Stimulated activated CD4-positive, alpha-beta T cell treated with anti-CD3 and anti-CD28 coated beads, Interleukin-4, amount 100 ng/mL, for 48 hours (primary cell): Measurements from ENCODE around the gene SIN3B.
"Not testable (repeated sequence)": the region's sequence is repeated elsewhere in the genome, so short reads cannot be mapped to it uniquely, and the experiment has no call there.

Experiments
- DNase-seq, 2 donors: peaks; one replicate each; pipeline ENCODE4 v3.0.0-alpha.2; 2020; ENCODE audit warnings: low read depth in 2 of 2

Gene SIN3B, protein sequence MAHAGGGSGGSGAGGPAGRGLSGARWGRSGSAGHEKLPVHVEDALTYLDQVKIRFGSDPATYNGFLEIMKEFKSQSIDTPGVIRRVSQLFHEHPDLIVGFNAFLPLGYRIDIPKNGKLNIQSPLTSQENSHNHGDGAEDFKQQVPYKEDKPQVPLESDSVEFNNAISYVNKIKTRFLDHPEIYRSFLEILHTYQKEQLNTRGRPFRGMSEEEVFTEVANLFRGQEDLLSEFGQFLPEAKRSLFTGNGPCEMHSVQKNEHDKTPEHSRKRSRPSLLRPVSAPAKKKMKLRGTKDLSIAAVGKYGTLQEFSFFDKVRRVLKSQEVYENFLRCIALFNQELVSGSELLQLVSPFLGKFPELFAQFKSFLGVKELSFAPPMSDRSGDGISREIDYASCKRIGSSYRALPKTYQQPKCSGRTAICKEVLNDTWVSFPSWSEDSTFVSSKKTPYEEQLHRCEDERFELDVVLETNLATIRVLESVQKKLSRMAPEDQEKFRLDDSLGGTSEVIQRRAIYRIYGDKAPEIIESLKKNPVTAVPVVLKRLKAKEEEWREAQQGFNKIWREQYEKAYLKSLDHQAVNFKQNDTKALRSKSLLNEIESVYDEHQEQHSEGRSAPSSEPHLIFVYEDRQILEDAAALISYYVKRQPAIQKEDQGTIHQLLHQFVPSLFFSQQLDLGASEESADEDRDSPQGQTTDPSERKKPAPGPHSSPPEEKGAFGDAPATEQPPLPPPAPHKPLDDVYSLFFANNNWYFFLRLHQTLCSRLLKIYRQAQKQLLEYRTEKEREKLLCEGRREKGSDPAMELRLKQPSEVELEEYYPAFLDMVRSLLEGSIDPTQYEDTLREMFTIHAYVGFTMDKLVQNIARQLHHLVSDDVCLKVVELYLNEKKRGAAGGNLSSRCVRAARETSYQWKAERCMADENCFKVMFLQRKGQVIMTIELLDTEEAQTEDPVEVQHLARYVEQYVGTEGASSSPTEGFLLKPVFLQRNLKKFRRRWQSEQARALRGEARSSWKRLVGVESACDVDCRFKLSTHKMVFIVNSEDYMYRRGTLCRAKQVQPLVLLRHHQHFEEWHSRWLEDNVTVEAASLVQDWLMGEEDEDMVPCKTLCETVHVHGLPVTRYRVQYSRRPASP

DNA sequence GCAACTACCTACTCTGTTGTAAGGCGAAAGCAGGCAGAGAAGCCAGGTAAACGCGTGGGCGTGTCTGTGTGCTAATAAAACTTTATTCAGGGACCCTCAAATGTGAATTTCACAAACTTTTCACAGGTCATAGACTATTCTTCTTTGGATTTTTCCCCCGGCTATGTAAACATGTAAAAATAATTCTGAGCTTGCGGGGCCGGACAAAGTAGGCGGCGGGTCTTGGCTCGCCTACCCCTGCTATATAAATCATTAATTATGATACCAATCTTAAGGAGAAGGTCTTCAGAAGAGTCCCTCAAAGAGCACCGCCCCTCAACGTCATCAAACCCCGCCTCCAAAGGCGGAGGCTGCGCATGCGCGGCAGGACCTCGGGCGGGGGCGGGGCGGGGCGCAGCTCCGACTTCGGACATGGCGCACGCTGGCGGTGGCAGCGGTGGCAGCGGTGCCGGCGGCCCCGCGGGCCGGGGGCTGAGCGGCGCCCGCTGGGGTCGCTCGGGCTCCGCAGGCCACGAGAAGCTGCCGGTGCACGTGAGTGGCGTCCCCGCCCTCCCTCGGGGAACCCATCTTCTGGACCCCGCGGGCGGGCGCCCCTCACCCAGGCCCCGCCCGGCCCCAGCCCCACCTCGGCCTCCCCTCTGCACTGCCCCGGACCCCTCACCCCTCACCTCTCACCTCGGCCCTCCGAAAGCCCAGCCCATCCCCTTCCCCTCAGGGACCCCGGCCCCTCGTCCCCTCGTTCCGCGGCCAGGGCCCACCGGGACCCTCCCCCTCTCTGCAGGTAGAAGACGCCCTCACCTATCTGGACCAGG, at the start of gene SIN3B:
Gene SIN3B (plus strand): TSS at position 389 of the 812 bp plus-strand sequence. CDS start 23 bp downstream, at position 412.
- DNase-seq: peak; percentile 77 to 83

DNA sequence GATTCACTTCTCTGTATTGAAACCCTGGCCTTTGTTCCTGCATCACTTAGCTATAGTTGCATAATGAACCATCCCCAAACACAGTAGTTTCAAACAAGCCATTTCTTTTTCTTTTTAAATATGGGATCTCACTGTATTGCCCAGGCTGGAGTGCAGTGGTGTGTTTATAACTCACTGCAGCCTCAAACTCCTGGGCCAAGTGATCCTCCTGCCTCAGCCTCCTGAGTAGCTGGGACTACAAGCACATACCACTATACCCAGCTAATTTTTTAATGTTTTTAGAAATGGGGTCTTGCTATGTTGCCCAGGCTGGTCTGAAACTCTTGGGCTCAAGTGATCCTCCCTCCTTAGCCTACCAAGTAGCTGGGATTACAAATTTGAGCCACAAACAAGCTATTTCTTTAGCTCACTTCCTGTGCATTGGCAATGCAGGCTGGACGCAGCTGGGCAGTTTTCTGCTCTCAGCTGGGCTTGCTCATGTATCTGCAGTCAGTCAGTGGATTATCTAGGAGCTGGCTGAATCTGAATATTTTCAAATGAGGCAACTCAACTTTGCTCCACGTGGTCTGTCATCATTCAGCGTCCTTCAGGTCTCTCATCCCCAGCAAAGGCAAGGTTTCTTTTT, 49.5 kb upstream of the SIN3B start:
- no peak for DNase-seq

DNA sequence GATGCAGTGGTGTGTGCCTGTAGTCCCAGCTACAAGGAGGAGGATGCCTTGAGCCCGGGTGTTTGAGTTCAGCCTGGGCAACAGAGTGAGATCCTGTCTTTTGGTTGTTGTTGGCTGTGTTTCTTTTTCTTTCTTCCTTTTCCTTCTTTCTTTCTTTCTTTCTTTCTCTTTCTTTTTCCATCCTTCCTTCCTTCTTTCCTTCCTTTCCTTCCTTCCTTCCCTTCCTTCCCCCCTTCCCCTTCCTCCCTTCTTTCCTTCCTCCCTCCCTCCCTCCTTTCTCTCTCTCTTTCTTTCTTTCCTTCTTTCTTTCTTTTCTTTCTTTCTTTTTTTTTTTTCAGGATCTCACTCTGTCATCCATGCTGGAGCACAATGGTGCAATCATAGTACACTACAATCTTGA, 46.5 kb upstream of the SIN3B start:
- no peak for DNase-seq

DNA sequence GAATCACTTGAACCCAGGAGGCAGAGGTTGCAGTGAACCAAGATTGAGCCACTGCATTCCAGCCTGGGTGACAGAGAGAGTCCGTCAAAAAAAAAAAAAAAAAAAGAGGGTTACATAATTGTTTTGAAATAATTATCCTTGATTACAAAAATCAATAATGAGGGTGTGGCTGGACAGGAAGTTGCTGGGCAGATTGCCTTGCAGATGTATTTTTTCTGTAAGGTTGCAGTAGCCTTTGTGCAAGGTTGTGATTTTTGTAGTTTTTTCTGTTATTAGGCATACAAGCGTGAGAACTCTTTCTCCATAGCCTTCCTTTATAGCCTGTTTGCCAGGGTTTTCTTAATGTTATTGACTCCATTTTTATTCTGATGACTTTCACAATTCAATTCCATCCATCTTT, 40.7 kb upstream of the SIN3B start:
- no peak for DNase-seq

DNA sequence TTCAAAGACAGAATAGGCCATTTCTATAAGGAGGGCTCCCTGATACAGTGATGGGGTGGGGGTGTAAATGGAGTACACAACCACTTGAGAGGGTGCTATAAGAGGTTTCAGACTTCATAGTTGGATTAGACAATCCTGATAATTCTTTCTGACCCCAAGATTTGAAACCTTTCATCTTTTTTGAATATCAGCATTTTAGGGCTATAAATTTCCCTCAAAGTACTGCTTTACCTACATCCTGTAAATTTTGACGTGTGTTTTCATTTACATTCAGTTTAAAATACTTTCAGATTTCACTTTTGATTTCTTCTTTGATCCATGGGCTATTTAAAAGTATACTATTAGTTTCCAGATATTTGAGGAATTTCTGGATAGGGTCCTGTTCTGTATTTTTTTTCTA, 40.0 kb upstream of the SIN3B start:
- DNase-seq: no peak

DNA sequence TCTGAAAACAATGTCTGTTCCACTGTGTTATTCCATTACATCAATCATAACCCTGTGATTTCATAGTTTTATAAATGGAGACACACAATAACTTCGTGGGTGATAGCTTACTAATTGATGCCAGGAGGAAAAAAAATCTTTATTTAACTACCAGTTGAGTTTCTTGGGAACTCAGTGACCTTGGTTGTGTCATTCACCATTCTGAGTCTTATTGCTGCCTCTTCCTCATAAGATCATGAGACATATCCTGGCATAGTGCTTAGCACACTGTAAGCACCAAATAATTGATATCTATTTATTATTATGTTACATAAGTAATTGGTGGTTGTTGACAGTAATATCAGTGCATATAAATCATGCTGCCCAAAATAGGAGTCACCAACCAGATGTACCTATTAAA, 39.1 kb upstream of the SIN3B start:
- DNase-seq: no peak

DNA sequence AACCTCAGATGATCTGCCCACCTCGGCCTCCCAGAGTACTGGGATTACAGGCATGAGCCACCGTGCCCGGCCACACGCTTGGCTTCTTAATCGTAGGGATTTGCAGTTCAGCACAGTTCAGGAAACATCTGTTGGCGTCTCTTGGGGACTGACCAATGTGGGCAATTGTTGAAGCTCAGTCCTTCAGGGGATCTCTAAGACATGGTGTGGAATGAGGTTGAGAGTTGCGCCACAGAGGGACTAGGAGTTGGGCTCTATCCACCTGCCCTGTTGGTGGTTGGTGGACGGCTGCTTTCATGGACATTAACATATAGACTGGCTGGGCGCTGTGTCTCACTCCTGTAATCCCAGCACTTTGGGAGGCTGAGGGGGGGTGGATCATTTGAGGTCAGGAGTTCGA, 37.3 kb upstream of the SIN3B start:
- DNase-seq: no peak

DNA sequence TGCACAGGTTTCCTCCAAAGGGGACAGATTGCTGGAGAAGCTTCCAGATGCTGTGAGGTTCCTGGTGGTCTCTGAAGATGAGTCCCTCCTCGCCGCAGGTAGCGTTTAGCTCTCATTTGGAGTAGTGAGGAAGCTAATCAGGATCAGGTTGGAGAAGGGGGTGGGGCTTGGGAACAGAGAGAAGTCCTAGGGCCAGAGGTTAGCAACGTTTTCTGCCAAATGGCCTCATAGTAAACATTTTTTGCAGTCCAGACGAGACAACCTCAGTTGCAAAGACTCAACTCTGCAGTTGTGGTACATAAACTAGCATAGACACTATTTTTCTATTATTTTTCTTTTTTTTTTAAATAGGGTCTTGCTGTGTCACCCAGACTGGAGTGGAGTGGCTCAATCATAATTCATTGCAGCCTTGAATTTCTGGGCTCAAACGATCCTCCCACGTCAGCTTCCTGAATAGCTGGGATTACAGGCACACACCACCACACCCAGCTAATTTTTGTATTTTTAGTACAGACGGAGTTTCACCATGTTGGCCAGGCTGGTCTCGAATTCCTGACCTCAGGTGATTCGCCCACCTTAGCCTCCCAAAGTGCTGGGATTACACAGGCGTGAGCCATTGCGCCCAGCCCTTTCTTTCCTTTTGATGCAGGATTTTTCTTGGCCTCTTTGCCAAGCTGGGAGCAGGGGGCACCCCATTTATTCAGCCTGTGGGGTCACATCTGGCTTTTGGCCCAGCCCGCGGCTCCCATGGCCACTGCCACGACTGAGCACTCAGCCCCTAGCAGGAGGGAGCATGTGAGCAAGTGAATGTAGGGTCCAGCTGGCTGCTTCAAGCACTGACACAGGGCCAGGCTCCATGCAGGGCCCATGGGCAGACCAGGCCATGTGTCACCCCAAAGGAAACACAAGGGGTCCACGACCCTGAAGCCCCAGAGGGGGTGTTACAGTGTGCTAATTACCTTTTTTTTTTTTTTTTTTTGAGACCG, 34.4 kb upstream of the SIN3B start:
- no peak for DNase-seq

DNA sequence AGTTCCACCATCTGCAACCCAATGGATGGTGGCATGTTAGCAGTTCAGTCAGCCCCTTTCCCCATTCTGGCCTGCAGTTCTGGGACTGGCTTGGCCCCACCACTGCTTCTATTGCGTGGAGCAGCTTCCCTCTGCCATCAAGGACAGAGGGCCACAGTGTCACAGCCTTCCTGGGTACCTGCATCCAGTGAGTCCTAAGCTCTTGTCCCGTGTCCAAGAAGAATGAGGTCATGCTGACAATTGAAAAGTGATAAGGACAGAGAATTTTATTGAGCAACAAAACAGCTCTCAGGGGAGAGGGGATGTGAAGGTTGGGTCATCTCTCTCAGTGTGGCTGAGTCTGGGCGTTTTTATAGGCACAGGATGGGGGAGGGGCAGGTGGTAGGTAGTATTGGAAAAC, 33.5 kb upstream of the SIN3B start:
- no peak for DNase-seq

DNA sequence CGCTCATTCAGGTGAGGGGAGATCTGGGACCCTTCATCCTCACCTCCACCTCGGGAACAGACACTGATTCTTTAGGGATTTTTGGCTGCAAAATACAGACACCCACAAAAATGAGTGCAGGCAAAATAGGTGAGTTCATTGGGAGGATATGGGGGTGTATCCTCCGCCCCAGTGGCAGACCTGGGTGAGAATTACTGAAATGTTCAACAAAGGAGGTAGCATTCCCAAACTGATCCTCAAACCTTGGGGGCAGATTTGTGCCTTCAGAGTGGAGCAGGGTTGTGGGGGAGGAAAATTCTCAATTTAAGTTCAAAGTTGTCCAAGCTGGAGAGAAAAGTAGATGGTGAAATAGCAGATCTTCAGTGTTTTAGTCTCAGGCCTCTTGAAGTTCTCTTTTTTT, 31.3 kb upstream of the SIN3B start:
- DNase-seq: no peak

DNA sequence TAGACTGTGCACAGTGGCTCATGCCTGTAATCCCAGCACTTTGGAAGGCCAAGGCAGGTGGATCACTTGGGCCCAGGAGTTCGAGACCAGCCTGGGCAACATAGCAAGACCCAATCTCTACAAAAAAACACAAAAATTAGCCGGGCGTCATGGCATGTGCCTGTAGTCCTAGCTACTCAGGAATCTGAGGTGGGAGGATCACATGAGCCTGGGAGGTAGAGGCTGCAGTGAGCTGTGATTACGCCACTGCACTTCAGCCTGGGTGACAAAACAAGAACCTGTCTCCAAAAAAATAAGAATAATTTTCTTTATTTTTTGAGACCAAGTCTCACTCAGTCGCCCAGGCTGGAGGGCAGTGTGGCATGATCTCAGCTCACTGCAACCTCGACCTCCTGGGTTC, 30.9 kb upstream of the SIN3B start:
- DNase-seq: not testable (repeated sequence)

DNA sequence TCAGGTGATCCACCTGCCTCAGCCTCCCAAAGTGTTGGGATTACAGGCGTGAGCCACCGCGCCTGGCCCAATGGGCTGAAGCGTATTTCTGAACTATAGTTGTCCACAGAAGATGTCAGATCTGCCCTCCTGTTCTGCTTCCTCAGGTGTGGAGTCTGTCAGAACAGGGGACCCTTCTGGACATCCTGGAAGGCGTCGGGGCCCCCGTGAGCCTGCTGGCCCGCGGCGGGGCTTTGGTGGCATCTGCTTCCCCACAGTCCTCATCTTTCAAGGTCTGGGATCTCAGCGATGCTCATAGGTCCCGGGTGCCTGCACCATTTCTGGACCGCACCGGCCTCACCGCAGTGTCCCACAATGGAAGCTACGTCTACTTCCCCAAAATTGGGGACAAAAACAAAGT, 29.5 kb upstream of the SIN3B start:
- no peak for DNase-seq

DNA sequence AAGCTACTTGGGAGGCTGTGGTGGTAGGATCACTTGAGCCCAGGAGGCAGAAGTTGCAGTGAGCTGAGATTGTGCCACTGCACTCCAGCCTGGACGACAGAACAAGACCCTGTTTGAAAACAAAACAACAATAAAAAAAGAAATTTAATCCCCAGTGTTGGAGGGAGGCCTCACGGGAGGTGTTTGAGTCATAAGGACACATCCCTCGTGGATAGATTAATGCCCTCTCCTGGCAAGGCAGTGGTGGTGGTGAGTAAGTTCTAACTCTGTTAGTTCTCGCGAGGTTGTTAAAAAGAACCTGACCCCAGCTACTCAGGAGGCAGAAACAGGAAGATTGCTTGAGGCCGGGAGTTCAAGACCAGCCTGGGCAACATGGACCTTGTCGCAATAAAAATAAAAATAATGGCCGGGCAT, 27.6 kb upstream of the SIN3B start:
- DNase-seq: no peak

DNA sequence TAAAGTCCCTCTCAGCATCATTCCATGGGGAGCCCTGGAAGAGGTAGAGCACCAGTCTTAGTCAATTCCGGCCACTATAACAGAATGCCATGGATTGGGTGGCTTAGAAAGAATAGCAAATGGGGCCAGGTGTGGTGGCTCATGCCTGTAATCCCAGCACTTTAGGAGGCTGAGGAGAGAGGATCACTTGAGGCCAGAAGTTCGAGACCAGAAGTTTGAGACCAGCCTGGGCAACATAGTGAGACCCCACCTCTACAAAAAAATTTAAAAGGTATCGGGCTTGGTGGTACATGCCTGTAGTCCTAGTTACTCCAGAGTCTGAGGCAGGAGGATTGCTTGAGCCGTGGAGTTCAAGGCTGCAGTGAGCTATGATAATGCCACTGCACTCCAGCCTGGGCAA, 25.0 kb upstream of the SIN3B start:
- no peak for DNase-seq

DNA sequence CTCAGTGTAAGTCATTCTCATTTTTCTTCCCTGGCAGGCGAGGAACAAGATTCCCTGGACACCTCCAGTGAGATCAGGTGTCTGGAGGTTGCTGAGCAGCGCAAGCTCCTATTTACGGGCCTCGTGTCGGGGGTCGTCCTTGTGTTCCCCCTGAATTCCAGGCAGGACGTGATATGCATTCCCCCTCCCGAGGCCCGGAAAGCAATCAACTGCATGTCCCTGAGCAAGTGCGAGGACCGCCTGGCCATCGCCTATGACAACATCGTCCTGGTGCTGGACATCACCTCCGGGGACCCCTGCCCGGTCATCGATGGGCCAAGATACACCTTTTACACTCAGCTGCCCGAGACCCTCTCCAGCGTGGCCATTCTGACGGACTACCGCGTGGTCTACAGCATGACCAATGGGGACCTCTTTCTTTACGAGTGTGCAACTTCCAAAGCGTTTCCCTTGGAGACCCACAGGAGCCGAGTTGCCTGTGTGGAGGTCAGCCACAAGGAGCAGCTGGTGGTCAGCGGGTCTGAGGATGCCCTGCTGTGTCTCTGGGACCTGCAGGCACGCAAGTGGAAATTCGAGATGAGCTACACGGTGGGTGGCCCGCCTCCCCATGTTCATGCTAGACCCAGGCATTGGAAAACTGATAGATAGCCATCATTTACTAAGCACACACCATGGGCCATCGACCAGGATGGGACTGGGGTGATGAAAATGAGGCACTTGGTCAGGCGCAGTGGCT, 21.5 kb upstream of the SIN3B start:
- DNase-seq: no peak

DNA sequence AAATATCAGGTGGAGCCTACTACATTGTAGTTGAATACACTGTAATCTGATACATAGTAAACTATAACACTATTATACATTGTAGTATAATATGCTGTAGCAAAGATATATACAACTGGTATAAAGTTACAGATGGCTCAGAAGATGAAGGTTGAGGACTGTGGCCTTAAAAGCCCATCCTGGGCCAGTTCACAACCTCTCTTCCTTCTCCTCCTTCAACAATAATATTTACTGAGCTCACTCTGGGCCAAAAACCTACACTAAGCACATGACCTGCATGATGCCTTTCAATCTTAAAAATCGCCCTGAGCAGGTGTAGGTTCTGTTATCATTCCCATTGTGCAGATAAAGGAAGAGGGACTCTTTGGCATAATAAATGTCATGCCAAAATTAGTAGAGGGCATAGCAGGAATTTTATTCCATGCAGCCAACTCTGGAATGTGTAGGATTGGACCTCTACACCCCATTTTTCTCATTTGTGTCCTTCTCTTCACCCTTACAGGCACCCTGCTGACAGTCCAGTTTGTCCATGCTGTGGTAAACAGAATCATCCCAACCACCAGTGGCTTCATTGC, 14.6 kb upstream of the SIN3B start:
- no peak for DNase-seq

DNA sequence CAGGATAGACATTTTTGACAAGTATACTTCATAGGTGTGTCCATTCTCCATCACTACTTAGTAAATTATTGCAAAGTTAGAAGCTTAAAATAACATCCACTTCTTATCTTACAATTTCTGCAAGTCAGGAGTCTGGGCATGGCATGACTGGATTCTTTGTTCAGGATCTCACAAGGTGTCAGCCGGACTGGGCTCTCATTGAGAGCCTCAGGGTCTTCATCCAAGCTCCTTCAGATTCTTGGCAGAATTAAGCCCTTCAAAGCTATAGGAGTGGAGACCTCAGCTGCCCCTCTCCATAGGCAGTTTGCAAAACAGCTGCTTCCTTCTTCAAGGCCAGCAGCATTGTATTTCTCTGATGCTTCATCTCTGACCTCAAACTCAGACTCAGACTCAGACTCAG, 9.1 kb upstream of the SIN3B start:
- DNase-seq: no peak

DNA sequence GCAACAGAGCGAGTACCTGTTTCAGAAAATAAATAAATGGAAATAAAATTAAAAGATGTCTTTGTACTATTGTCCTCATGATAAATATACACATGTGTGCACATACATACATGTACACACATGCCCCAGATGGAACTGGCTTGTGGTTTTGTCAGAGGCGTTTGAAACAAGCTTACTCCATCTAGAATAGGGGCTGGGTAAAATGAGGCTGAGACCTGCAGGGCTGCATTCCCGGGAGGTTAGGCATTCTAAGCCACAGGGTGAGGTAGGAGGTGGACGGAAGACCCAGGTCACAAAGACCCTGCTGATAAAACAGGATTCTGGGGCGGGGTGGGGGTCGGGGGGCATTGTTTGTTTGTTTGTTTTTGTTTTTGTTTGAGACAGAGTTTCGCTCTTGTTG, 8.1 kb upstream of the SIN3B start:
- no peak for DNase-seq

DNA sequence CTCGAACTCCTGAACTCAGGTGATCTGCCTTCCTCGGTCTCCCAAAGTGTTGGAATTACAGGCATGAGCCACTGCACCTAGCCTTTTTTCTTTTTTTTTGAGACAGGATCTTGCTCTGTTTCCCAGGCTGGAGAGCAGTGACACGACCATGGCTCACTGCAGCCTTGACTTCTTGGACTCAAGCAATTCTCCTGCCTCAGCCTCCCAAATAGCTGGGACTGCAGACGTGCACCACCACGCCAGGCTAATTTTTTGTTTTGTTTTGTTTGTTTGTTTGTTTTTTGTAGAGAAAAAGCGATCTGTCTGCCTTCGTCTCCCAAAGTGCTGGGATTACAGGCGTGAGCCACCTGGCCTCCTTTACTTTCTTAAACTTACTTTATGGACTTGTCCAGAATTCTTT, 6.5 kb upstream of the SIN3B start:
- no peak for DNase-seq
